Omental fat pad (tissue), 4 donors: ENCODE measurements around the gene TRAK1. TPM values are rescaled to one million over a fixed set of nuclear protein-coding genes. Genes with fewer than 3 reads are reported as not detected.

Source experiments
- ATAC-seq: fragments of 150-250 bp; one replicate; pipeline ENCODE4 v1.9.1; 2016; ENCODE audit warnings: mild to moderate bottlenecking, moderate library complexity; ENCODE audit not compliant: low FRiP score
- DNase-seq: peaks from one replicate; pipeline ENCODE4 v3.0.0-alpha.2; 2019; ENCODE audit warnings: low spot score
- total RNA-seq, 4 donors: library from RNA; depleted of rRNA; stranded (reverse); fragments of >200 nt; gene quantifications; one replicate each; pipeline ENCODE4 v1.1.0, GENCODE V29; 2016
- TF ChIP-seq, protein P1 (sequence below), 3 donors: fragments of 450-650 bp; IDR thresholded peaks; one replicate each; pipeline ENCODE4 v1.5.1; 2016 to 2017; ENCODE audit warnings: antibody characterized with exemption in 3 of 3, mild to moderate bottlenecking in 3 of 3, moderate library complexity in 2 of 3

The TRAK1 gene
- total RNA-seq, 4 donors from 2014 or later: 21.4 to 42.9 (median 37.0) TPM

DNA sequence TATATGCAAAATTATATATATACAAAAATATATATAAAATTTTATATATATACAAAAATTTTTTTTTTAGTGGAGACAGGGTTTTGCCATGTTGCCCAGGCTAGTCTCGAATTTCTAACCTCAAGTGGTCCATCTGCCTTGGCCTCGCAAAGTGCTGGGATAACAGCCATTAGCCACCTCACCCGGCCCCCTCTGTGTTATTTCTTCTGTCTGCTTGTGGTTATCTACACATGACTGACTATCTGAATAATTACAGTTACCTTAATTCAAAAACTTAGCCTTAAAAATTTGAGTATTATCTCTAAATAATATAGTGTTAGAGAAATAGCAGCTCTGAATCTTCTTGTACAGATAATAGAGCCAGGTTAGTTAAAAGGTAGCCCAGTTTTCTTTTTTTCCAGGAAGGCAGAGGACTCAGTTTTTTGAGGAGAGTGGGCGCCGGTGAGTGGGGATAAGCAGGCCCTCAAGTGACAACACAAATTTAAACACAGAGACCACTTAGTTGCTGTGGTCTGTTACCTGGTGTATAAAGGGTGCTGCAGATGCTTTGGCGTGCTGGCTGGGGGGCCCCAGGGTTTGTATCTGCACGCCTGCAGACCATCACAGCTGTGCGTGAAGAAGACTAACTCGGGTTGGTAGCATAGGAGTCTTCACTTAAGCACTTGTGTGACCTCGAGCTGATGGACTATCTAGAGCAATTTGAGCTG is 83.7 kb downstream of the TRAK1 start:
- no peak for DNase-seq
- TF ChIP-seq, protein P1, sequence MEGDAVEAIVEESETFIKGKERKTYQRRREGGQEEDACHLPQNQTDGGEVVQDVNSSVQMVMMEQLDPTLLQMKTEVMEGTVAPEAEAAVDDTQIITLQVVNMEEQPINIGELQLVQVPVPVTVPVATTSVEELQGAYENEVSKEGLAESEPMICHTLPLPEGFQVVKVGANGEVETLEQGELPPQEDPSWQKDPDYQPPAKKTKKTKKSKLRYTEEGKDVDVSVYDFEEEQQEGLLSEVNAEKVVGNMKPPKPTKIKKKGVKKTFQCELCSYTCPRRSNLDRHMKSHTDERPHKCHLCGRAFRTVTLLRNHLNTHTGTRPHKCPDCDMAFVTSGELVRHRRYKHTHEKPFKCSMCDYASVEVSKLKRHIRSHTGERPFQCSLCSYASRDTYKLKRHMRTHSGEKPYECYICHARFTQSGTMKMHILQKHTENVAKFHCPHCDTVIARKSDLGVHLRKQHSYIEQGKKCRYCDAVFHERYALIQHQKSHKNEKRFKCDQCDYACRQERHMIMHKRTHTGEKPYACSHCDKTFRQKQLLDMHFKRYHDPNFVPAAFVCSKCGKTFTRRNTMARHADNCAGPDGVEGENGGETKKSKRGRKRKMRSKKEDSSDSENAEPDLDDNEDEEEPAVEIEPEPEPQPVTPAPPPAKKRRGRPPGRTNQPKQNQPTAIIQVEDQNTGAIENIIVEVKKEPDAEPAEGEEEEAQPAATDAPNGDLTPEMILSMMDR (IDR thresholded peaks at IDR 0.05): no peak
- ATAC-seq: no peak

DNA sequence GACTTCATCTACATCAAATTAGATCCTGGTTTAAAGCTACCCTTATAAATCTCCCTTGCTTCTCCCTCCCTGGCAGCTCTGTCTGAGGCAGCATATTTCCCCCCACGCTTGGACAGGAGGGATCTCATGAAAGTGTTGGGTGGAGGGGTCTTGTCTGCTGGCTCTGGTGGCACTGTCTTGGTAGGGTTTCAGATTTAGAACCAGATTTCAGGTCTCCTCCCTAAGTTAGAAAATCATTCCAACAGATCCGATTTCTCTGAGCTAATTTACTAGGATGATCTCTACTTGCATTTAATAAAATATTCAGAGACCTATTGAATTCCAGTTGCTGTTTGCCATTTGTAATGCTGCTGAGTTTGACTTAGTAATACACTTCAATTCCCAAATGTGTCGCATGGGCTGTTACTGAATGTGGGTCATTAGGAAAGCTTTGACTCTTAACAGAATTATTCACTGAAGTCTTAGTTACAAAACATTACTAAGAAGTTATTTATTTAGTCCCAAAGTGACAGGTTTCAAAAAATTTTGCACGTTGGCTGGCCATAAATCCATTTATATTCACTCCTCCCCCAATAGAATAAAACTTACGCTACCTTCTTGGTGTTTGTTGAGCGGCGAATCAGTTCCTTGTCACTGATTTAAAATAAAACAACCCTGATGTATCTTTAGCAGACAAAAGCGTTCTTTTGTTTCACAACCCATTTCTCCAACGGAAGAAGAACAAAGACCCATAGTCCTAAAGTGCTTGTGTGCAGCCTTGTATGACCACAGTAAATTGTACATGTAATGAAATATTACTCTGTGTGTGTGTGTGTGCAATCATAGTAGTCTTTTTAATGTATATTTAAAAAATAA is 84.5 kb downstream of the TRAK1 start:
- ATAC-seq (no peak), DNase-seq (no peak)
- TF ChIP-seq, protein P1 (IDR thresholded peaks at IDR 0.05): no peak

DNA sequence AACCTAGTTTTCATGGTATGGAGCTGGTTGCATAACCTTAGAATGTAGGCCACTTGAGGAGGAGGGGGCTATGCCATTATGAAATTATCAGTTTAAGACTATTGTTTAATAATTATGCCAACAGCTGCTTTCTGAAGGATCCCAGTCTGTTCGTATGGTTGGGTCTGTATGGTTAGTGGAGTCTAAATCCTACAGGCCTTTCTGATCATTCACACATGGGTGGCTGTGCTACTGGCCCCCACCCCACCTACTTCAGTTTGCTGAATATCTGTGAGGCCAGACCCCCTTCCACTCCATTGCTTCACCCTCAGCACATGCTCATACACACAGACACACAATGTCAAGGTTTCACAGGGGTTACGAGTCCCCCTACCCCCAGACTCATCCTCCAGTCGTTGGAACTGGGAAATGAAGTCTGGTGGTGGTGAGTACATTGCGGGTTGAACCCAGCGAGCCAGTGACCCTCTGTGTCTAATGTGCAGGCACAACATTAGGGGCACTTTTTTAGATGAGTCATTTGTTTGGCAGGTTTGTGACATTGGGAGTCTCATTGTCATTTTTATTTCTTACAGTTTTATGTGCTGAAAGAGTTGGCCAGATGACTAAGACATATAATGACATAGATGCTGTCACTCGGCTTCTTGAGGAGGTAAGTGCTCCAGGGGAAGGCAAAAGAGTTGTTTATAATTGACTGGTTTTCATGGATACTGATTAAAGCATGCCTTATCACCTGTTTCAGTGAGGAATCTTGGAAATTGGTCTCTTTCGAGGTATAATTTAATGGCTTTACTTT is 85.3 kb downstream of the TRAK1 start:
- TF ChIP-seq, protein P1 (IDR thresholded peaks at IDR 0.05): no peak
- DNase-seq (no peak), ATAC-seq (no peak)

DNA sequence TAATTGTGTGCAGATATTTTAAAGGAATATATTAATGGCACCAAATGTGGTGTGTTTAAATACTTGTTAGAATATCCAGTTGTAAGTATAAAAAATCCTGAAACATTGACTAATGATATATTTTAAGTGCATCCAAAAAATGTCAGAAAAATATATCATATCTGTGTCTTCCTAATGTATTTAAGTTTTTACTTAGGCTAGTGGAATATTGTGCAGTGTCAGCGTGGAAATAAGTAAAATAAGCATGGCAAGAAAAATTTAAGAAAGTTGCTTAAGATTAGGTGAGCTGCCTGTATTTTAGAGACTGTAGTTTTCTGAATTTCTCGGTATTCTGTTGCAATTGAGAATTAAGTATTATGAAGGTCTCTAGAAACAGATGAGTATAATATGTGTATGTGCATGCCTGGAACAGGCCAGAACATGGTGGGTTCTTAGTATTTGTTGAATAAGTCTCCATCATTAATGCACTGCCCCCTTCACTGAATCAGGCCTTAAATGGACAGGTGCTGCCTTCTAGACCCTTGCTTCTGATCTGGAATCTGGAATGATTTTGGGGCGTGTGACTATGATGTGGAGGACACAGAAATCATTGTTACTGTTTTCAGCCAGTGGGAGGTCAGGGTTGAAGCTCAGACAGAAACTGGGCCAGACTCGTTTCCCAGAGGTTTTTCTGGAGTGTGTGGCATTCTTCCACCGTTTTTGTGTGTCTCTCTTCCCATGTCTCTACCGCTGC is 86.1 kb downstream of the TRAK1 start:
- TF ChIP-seq, protein P1 (IDR thresholded peaks at IDR 0.05): no peak
- ATAC-seq (no peak), DNase-seq (no peak)

DNA sequence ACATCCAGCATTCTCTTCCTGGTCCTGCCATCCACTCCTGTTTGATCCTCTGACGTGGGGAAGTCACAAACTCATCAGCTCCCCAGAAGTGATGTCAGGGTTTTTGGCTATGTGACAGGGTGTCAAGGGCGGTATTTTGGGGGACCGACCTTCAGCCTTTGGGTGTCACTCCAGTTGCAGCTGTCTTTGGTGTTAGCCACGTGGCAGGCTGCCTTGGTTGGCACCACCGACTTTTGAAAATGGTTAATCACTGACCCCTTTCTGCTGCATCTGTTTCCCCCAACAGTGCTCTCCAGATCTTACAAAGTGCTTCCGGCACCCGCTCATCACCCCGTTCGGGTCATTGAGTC is 86.6 kb downstream of the TRAK1 start:
- ATAC-seq (no peak), DNase-seq (no peak)
- TF ChIP-seq, protein P1 (IDR thresholded peaks at IDR 0.05): no peak

DNA sequence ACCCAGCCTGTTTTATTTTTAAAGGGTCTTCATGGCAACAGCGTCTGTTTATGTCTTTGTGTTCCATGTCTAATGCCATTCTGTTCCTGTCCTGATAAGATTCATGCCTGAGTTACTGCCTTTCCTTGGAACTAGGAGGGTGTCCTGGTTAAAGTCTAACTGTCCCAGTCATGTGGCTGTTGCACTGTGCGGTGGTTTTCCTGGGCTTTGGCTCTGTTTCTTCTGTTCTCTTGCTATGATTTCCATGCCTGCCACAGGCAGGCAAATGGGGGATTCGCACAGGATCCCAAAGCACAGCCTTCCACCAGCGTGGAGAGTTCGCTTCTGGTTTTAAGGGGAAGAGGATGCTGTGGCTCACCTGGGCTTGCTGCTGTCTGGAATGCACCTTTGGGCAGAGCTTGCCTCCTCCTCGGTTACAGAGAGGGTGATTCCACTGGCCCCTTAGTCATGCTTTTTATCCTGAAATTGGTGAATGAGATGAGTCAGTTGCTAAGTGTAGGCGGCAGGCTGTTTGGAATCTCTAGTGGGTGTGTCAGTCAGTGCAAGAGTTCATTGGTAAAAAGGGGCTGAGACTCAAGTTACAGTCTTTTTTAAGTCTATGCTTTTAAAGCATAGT is 88.1 kb downstream of the TRAK1 start:
- TF ChIP-seq, protein P1 (IDR thresholded peaks at IDR 0.05): no peak
- DNase-seq (no peak), ATAC-seq (peak; percentile 97)
